Stomach (tissue), 4 donors: ENCODE data around the gene CDK5.

Source experiments
- POLR2A ChIP-seq, 4 donors: fragments of 450-650 bp; IDR thresholded peaks; one replicate each; pipeline ENCODE4 v1.6.1; 2016; ENCODE audit warnings: antibody characterized with exemption in 4 of 4, control low read depth in 2 of 4, mild to moderate bottlenecking in 1 of 4, moderate library complexity in 1 of 4
- TF ChIP-seq, protein P1 (sequence below), 7 experiments: fragments of 450-650 bp in 4 of 7; fragments of 200-600 bp in 3 of 7; sonication (generic) in 3 of 7; IDR thresholded peaks; one replicate each; pipeline ENCODE4 v1.5.1; 2016 to 2019; ENCODE audit warnings: antibody characterized with exemption in 7 of 7, control low read depth in 2 of 7, mild to moderate bottlenecking in 1 of 7

GRCh38 chr7:151074817-151075661 lies 17.3 kb upstream of the CDK5 start:
- TF ChIP-seq, protein P1, sequence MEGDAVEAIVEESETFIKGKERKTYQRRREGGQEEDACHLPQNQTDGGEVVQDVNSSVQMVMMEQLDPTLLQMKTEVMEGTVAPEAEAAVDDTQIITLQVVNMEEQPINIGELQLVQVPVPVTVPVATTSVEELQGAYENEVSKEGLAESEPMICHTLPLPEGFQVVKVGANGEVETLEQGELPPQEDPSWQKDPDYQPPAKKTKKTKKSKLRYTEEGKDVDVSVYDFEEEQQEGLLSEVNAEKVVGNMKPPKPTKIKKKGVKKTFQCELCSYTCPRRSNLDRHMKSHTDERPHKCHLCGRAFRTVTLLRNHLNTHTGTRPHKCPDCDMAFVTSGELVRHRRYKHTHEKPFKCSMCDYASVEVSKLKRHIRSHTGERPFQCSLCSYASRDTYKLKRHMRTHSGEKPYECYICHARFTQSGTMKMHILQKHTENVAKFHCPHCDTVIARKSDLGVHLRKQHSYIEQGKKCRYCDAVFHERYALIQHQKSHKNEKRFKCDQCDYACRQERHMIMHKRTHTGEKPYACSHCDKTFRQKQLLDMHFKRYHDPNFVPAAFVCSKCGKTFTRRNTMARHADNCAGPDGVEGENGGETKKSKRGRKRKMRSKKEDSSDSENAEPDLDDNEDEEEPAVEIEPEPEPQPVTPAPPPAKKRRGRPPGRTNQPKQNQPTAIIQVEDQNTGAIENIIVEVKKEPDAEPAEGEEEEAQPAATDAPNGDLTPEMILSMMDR (IDR thresholded peaks at IDR 0.05), result no peak
- no peak for TF ChIP-seq POLR2A (IDR thresholded peaks at IDR 0.05)
